ENCODE results near the gene ZNF75A.

- no peak for TF ChIP-seq CTCF (IDR thresholded peaks at IDR 0.05)
- no peak for TF ChIP-seq EP300 (IDR thresholded peaks at IDR 0.05)
- no peak for TF ChIP-seq POLR2AphosphoS5 (IDR thresholded peaks at IDR 0.05)
Measured at GRCh38 chr16:3289998-3290673, 15.2 kb upstream of the ZNF75A start.

All from gastroesophageal sphincter (tissue), 3 donors.